HG02884 (cell line): ENCODE results near the gene AFAP1L2.

Experiments used
- ATAC-seq: cut with Tn5 transposase; IDR thresholded peaks from one replicate; pipeline ENCODE4 v1.9.1; 2021; ENCODE audit warnings: mild to moderate bottlenecking, moderate library complexity; ENCODE audit not compliant: unreplicated experiment

AFAP1L2 gene

DNA sequence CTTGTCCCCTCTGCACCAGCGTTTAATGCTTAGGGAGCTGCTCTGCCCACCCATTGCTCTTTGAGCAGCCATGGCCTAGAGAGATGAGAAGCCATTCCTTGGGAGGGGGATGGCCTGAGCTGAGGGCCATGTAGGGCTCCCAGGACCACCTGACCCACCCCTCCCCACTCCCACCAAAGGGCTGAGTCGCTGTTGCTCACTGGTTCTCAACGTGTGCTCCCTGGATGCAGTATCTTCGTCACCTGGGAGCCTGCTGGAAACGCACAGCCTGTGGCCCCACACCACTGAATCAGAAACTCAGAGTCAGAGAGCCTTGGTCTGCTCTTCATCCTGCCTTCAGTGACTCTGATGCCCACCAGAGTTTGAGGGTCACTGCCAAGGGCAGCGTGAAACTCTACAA lies 128.2 kb downstream of the AFAP1L2 start:
- no peak for ATAC-seq

DNA sequence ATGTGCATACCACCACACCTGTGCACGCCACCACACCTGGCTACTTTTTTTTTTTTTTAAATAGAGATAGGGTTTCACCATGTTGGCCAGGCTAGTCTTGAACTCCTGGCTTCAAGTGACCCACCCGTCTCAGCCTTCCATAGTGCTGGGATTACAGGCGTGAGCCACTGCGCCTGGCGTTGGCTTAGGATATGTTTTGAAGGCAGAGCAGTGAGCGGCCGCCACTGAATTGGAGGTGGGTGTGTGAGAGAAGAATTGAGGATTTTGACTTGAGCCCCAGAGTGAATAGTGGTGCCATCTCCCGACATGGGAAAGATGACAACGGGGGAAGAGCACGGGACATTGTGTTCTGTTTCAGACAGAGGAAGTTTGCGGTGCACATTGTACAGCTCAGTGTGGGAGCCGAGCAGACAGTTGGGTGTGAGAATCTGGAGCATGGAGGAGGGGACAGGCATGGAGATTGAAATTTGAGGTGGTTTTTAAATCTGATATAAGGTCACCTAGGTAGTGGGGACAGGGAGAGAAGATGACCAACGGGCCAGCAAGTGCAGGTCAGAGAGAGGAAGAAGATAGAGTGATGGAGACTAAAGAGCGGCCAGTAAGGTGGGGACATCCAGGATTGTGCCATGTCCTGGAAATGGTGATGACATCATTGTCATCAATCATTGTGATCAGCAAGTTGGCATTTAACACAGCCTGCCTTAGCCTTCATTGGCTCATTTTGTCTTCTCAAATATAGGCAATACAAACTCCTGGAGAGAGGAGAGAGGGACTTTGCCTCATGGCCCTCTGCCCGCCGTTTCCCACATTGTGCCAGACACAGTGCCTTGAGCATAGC lies 129.5 kb downstream of the AFAP1L2 start:
- ATAC-seq, result no peak

DNA sequence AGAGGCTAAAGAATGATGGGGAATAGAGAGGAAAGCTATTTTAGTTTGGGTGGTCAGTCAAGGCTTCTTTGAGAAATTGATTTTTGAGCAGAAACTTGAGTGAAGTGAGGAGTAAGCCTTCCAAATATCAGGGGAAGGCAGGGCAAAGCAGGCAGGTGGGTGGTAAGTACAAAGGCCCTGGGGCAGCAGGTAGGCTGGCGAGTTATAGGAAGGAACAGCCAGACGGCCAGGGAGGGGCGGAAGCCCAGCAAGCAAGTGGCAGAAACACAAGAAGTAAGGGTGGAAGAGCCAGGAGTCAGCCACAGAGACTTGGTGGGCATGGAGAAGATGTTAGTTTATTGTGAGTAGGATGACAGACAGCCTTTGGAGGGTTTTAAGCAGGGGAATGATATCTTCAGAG lies 130.4 kb downstream of the AFAP1L2 start:
- ATAC-seq, result no peak

DNA sequence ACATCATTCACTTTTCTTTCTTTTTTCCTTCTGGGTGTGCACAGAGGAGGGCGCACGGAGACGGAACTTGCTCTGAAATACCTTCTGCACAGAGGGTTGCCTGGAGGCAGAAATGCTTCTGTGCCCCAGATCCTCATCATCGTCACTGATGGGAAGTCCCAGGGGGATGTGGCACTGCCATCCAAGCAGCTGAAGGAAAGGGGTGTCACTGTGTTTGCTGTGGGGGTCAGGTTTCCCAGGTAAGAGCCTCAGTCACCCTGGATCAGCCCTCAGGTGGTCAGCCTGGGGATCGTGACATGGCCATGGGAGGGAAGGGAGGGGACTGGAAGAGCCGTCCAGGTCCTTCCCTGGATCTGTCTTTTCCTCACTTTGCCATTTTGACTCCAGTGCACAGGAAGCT lies 131.6 kb downstream of the AFAP1L2 start:
- no peak for ATAC-seq

DNA sequence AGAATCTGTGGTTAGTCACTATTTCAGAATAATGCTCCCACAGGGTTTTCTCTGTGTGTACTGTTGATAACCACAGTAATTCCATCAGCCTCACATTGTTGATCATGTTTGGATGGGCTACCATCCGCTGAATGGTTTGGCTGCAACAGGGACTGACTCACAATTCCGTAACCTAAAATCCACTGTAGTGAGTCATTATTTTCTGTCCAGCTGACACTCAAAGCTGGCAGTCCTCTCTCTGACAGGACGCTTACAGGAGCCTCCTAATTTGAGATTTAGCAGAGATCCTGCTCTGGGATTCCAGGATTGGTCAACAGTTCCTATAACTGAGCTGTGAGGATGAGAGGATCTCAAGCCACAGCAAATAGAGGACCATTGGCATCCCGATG lies 132.5 kb downstream of the AFAP1L2 start:
- ATAC-seq, result no peak

DNA sequence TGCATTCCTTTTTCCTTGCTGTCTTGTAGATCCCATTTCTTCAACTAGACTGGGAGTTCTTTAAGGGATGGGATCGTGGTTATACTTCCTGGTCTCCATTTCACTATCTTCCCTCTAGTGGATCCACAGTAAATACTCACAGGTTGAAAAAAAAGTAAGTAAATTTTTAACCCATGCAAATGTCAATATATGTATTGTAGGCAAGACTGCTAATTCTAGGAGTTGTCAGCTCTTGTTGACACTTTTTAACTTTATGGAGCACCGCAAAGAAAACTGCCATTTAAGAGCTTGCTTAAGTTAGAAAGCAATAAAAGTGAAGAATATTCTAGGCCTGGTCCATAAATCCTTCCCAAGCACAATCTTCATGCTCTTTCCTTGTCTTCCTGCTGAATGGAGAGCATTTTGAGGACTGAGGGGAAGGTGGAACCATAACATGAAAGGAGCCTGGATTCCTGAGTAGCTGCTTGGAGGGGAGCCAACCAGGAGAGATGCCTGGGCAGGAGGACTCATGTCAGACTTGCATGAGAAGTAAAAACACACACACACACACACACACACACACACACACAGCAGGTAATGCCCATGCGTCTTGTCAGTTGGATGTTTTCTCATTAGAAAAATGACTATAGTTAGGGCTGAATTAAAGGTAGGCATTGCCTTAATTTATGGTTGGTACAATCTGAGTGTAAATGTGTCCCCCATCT lies 133.1 kb downstream of the AFAP1L2 start:
- ATAC-seq, result no peak

DNA sequence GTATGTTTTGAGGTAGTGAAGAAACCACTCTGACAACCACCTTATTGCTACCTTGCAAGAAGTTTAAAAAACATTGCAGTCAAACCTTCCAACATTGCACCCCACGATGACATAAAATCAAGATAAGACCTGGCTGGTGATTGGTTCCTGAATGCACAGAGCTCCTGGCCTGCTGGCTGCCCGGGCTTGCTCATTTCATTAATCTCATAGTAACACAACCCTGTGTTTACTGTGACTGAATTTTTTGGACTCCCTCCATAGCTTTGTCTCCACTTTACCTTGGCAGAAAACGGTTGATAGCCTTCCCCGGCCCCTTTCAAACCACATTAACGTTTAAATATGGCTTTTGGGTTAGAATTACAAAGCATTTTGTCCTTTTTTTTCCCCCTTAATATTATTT lies 137.8 kb downstream of the AFAP1L2 start:
- no peak for ATAC-seq

DNA sequence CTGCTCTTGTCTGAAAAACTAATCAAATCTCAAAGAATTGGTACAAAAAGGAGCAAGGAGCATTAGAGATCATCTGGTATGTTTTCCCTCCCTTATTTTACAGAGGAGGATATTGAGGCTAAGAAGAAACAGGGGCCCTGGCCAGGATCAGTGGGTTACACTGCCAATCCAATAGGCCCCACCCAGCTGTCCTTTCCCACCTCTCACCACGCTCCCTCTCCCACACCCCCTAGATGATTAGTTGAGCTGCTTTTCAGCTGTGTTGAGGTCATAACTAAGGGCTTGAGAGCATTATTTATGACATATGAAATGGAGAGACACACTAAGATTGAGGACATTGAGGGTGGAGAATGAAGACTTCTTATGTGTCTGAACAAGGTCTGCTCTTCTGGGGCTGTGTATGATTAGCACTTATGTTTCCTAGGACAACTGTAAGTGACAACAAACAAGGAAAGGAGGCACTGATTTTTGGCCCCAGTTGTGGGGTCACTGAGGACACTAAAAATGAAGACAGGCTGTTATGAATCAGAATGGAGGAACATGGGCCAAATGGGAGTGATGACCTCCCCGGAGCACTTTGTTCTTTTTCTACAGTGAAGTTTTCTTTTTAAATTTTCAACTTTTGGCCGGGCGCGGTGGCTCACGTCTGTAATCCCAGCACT lies 138.8 kb downstream of the AFAP1L2 start:
- ATAC-seq, result no peak

DNA sequence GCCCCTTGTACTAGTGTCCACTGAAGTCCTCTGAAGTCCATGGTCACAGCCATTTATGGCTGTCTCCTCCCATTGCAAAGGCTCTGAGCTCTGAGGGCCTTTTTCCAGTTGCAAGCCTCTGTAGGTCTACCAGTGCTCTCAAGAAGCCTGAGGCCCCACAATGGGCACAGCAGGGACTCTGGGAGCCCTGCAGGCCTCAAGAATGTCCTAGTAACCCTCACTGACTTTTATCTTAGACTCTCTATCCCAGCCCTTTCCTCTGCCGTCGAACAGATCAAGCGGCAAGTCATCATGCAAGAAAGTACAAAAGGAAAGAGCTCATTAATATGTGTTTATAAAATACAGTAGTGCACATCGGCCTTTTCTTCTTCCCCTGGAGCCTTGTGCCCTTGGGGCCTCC lies 141.8 kb downstream of the AFAP1L2 start:
- no peak for ATAC-seq

DNA sequence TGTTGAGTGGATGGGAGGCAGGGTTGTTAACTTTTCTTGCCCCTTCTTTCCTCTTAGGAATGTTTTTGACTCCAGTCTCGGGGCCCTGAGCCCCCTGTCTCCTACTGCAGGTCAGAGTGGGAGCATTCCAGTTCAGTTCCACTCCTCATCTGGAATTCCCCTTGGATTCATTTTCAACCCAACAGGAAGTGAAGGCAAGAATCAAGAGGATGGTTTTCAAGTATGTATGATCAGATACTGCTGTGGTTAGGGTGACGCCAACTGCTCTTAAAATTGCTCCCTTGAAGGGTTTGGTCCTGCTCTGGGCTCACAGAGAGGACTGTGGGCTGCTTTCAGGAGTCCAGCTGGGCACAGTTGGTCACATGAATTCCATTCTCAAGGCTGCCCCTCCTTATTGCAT lies 143.2 kb downstream of the AFAP1L2 start:
- no peak for ATAC-seq

DNA sequence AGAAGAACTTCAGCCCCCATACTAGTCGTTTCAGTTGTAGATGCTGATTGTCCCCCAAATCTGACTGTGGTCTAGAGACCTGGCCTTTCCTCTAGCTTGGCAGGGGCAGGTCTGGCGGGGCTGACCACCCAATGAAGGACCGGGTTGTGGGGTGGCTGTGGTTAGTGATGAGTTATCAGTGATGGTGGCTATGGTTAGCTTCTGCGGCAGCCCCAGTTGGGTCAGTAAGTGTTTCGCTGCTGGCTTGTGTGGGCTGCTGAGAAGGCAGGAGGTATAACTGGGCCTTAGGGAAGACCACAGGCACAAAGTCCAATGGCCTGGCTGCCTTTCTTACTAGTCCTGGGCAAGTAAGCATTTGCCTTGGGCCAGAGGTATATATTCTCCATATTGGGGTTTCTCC lies 143.9 kb downstream of the AFAP1L2 start:
- no peak for ATAC-seq

DNA sequence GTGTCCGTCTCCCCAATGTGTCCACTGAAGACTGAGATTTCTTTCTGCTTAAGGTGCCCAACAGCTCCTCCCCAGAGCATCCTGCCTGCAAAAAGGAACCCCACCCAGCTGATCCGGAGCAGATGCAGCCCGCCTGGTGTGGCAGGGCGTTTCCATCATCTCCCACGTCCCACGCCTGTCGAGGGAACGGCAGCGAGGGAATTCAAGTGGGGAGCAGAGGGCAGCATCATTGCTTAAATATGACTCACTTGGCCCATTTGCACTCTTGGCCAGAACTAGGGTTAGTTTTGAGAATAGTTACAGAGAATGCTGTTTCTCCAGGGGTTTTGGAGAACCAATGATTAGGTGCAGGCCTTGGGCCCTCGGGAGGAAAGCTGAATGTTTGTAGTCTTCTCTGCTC lies 144.5 kb downstream of the AFAP1L2 start:
- ATAC-seq, result no peak

DNA sequence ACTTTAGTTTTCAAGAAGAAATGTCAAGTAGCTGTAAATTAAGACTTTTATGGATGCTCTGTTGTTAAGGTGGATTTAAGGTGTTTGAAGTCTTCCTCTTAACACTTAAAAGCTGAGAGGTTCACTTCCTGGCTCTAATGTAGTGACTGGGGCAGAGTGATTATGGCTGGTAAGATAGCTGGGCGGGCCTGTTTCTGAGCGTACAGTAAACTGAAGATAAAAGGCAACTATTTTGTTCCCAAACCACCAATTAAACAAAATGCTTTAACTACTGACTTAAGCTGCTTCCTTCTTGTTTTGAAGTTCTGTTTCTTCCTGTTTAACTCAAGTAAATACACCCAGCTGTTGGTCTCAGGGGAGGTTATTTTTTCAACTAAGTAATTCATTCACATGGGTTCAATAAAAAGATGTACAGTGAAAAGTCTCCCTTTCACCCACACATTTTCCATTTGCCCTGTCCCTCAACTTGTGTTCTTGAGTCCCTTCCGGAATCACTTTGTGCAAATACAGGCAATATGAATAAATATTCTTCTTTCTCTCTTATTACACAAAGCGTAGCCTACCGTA lies 145.9 kb downstream of the AFAP1L2 start:
- no peak for ATAC-seq

DNA sequence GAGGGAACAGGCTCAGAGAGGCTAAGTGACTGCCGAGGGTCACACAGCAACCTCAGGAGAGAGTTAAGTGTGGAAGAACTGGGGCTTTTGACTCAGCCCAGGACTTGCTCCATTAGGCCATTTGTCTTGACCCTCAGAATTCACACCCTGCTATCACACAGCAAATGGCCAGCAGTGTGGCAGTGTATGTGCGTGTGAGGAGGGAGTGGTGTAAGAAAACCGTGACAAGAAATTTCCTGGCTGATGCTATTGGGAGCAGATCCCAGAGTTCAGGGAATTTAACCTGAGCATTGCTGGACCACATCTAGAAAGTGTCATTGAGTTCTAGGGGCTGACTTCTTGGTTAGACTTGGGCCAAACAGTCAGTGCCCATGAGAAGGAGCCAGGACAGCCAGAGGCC lies 146.8 kb downstream of the AFAP1L2 start:
- ATAC-seq, result no peak

DNA sequence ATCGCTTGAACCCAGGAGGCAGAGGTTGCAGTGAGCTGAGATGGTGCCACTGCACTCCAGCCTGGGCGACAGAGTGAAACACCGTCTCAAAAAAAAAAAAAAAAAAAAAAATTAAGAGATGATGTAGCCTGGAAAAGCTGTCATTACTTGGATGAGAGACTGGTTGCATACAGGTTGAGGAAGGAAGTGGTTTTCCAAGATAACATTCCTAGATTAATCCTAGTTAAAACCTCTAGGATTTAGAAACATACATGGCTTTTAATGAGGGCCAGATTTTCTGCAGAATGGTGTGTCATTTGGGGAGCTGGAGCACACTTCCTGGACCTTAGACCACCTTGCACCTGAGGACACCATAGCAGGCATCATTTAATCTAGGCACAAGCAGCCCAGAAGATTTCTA lies 147.5 kb downstream of the AFAP1L2 start:
- no peak for ATAC-seq

DNA sequence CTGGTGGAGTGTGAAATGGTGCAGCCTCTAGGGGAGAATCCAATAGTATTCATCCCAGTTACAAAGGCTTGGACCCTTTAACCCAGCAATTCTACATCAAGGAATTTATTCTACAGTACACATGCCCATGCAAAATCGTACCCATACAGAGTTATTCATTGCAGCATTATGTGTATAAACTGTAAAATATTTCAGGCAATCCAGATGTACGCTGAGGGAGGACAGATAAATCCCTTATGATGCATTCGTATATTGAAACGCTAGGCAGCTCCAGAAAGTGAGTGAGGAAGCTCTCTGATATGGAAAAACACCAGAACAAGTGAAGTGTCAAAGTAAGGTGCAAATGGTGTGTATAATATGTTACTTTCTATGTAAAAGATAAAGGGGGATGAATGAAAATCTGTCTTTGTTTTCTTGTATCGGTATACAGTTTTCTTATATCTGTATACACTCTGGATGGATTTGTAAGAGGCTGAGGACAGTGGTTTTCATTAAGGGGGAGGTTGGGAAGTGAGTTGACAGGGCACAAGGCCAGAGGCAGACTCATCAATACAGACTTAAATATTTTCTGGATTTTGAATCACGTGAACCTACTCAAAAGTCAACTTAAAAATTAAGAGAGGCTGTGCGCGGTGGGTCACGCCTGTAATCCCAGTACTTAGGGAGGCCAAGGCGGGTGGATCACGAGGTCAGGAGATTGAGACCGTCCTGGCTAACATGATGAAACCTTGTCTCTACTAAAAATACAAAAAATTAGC lies 148.1 kb downstream of the AFAP1L2 start:
- no peak for ATAC-seq

DNA sequence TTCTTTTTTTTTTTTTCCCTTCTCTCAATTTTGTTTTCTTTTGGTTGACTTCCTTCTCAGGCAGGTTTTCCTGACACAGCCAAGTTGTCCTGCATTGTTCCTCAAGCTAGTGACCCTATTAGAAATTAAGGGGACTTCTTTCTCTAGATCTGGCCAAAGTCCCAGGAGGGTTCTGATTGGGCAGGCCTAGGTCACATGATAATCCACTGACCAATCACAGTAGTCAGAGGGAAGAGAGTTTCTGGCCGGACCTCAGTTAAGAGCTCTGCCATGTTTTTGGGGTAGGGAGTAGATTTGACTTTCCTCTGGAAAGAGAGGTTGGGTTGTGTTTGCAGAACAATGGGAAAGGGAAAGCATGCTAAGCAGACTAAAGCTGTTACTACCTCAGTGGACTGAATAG lies 149.1 kb downstream of the AFAP1L2 start:
- no peak for ATAC-seq

DNA sequence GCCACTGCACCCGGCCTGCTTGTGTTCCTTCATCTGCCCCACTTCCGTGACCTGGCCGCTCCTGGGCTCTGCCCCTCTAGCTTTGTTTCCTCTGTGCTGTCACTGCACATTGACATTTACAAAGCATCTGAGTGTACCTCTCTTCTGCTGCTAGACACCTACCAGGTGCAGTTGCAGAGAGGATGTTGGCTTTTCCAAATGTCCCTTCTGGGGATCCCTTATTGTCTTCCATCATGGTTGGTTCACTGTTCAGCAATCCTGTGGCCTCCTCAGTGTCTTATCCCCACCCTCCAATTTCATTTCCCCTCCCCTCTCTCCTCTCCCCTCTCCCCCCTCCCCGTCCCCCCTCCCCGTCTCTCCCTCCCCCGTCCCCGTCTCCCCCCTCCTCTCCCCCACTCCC lies 151.4 kb downstream of the AFAP1L2 start:
- ATAC-seq, result no peak

DNA sequence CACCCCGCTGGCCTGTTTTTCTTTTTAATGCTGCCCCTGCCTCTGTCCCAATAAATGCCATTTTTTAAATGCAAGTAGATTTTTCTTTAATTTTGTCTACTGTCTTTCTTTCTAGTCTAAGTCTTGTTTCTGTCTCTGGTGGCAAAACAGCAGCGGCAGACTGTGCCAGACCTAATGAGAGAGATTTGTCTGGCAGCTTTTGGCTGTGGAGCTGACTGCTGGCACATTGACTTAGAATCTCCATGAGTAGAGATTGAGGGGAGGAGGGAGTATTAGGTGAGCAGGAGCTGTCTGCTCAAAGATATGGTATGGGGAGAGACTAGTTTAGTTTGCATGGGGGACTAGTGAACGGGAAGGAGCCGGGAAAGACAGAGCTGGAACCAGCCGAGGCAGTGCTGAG lies 152.2 kb downstream of the AFAP1L2 start:
- no peak for ATAC-seq

DNA sequence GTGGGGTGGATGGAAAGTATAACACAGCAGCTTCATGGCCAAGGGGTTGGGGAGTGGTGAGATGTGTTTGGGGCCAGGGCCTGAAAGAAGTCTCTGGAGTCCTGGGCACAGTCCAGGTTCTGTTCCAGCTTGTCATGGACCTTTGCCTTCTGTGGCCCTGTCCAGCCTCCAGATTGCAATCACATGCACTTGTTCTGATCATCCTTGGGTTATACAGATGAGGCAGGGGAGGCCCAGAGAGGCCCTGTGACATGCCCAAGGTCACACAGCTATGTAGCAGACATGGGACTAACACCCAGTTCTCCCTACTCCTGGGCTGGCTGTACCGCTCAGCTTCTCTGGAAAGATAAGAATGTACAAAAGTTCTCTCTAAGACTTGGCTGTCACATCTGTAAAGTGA lies 153.6 kb downstream of the AFAP1L2 start:
- no peak for ATAC-seq

DNA sequence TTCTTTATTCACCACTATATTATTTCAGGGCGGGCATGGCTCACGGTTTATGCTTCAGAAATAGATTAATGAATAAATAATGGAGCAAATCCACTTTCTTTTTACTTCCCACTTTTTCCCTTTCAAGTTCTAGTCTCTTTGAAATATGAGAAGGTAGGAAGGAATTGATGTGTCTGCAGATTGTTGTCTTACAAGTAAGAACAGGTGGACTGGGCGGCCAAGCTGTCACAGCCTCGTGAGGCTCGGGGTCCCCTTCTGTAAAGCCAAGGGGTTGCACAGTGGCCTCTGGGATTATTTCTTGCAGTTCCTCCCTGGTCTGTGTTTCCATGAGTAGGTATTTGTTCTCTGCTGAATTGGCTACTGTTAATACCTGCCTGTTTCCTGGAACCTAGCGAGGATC lies 154.1 kb downstream of the AFAP1L2 start:
- ATAC-seq, result no peak
